GM23248 (cell line): Measurements from ENCODE around the gene DNAJC21. TPM values are rescaled to one million over a fixed set of nuclear protein-coding genes. Genes with fewer than 3 reads are reported as not detected.

Experiments
- DNase-seq: peaks from one replicate; pipeline ENCODE4 v3.0.0-alpha.2; 2015
- H2AFZ ChIP-seq: fragments of 200-600 bp; sonication (generic); 2 replicates; pipeline ENCODE4 v1.6.1; 2016; ENCODE audit warnings: antibody characterized with exemption
- H3F3A ChIP-seq: fragments of 200-600 bp; sonication (generic); 2 replicates; pipeline ENCODE4 v1.6.1; 2016; ENCODE audit warnings: mild to moderate bottlenecking, antibody characterized with exemption, mixed run types; ENCODE audit not compliant: insufficient read depth
- H3K27ac ChIP-seq: fragments of 200-600 bp; sonication (generic); 2 replicates; pipeline ENCODE4 v1.5.1; 2016; ENCODE audit warnings: mild to moderate bottlenecking
- H3K27me3 ChIP-seq: fragments of 200-600 bp; sonication (generic); replicated peaks from 2 replicates; pipeline ENCODE4 v1.6.1; 2016; ENCODE audit warnings: mild to moderate bottlenecking; ENCODE audit not compliant: insufficient read depth
- H3K36me3 ChIP-seq: fragments of 200-600 bp; sonication (generic); 2 replicates; pipeline ENCODE4 v1.6.1; 2016; ENCODE audit warnings: low read depth, mild to moderate bottlenecking
- H3K4me1 ChIP-seq: fragments of 200-600 bp; sonication (generic); 2 replicates; pipeline ENCODE4 v1.6.1; 2016; ENCODE audit warnings: mild to moderate bottlenecking; ENCODE audit not compliant: insufficient read depth
- H3K4me2 ChIP-seq: fragments of 200-600 bp; sonication (generic); one replicate; pipeline ENCODE4 v1.6.1; 2016; ENCODE audit warnings: mild to moderate bottlenecking; ENCODE audit not compliant: unreplicated experiment
- H3K4me3 ChIP-seq: fragments of 200-600 bp; sonication (generic); 2 replicates; pipeline ENCODE4 v1.5.1; 2016; ENCODE audit warnings: mild to moderate bottlenecking
- H3K79me2 ChIP-seq: fragments of 200-600 bp; sonication (generic); 2 replicates; pipeline ENCODE4 v1.6.1; 2016; ENCODE audit warnings: mild to moderate bottlenecking; ENCODE audit not compliant: insufficient read depth
- H3K9ac ChIP-seq: fragments of 200-600 bp; sonication (generic); 2 replicates; pipeline ENCODE4 v1.6.1; 2016; ENCODE audit warnings: mild to moderate bottlenecking
- H3K9me2 ChIP-seq: fragments of 200-600 bp; sonication (generic); 2 replicates; pipeline ENCODE4 v1.6.1; 2016; ENCODE audit warnings: mixed run types, mild to moderate bottlenecking, moderate library complexity; ENCODE audit not compliant: insufficient read depth
- H3K9me3 ChIP-seq: fragments of 200-600 bp; sonication (generic); one replicate; pipeline ENCODE4 v1.6.1; 2017; ENCODE audit warnings: low read depth
- H4K20me1 ChIP-seq: fragments of 200-600 bp; sonication (generic); 2 replicates; pipeline ENCODE4 v1.6.0; 2016; ENCODE audit not compliant: insufficient read depth
- EZH2 ChIP-seq: fragments of 200-600 bp; sonication (generic); IDR thresholded peaks from 2 replicates; pipeline ENCODE4 v1.6.1; 2018; ENCODE audit warnings: antibody characterized with exemption, mild to moderate bottlenecking; ENCODE audit not compliant: insufficient read depth, poor library complexity, severe bottlenecking
- WGBS, 2 experiments: methylation state at CpG; one replicate each; pipeline ENCODE4 v1.1.6; 2015 to 2017; ENCODE audit warnings: low lambda C conversion rate in 2 of 2, low coverage in 1 of 2; ENCODE audit errors: missing lambda C conversion rate in 2 of 2; 5-methylcytosine and 5-hydroxymethylcytosine counted together
- in situ Hi-C: fragments of 300-500 bp; cut with MboI; formaldehyde crosslinking; loops from 2 replicates; pipeline ENCODE4 v1.15.0; 2020
- polyA plus RNA-seq: library from polyadenylated mRNA; unstranded; fragments of >200 nt; fragmentation: Nextera tagmentation; extraction: Ambion mirVana; gene quantifications from 2 replicates; pipeline ENCODE4 v1.2.1, GENCODE V29; 2016
- total RNA-seq: library from RNA; depleted of rRNA; stranded (reverse); fragments of >200 nt; shearing (Covaris generic); gene quantifications from 2 replicates; pipeline ENCODE4 v1.2.3, GENCODE V29; 2014; rRNA removed

Gene DNAJC21
- total and polyA plus RNA-seq, 2 experiments from 2014 or later: 15.5 to 30.4 TPM

- 83 to 89% methylated on average over 1 of the region's 1 CpG for WGBS, 2 experiments
- no peaks in the 10 kb centered on the region; the same call in 1 of the 2 replicates for H3K4me1 ChIP-seq
- H3K4me3 ChIP-seq: no peak overlapping the region
- in situ Hi-C loops: no loop called here
- H3F3A ChIP-seq: no peaks in the 10 kb centered on the region
- H3K36me3 ChIP-seq: no peaks in the 10 kb centered on the region
- no peak overlapping the region for H2AFZ ChIP-seq
- no peaks in the 10 kb centered on the region for H4K20me1 ChIP-seq
- no peak overlapping the region for H3K4me2 ChIP-seq
- H3K79me2 ChIP-seq: no peaks in the 10 kb centered on the region
- H3K9me2 ChIP-seq: no peaks in the 10 kb centered on the region
- no peak overlapping the region for H3K9ac ChIP-seq
- no peak for DNase-seq
- H3K9me3 ChIP-seq: no peaks in the 10 kb centered on the region
- H3K27me3 ChIP-seq: no peaks in the 10 kb centered on the region
- no peak for TF ChIP-seq EZH2
- H3K27ac ChIP-seq: no peak overlapping the region
Measured at GRCh38 chr5:35004771-35005170, 75.4 kb downstream of the DNAJC21 start.

Other genes with a start within 250 kb of the DNAJC21 start
- gene TTC23L, start 90.4 kb upstream of the DNAJC21 start, total RNA-seq: under 0.01 TPM in 1 of 2 replicates, not detected in the other
- not detected in 2 replicates for gene TTC23L, start 90.4 kb upstream of the DNAJC21 start, polyA plus RNA-seq
- 26.3 and 42.9 TPM in 2 replicates for gene RAD1, start 14.1 kb upstream of the DNAJC21 start, total RNA-seq
- gene RAD1, start 14.1 kb upstream of the DNAJC21 start, polyA plus RNA-seq: 53.6 and 56.4 TPM in 2 replicates
- gene BRIX1, start 13.8 kb upstream of the DNAJC21 start, total RNA-seq: 22.5 and 39.7 TPM in 2 replicates
- gene BRIX1, start 13.8 kb upstream of the DNAJC21 start, polyA plus RNA-seq: 45.8 and 49.6 TPM in 2 replicates
- gene AGXT2, start 118.4 kb downstream of the DNAJC21 start, total RNA-seq: not detected in 2 replicates
- not detected in 2 replicates for gene AGXT2, start 118.4 kb downstream of the DNAJC21 start, polyA plus RNA-seq